HepG2 (cell line): ENCODE results near the gene INAFM1. TPM values are rescaled to one million over a fixed set of nuclear protein-coding genes. Genes with fewer than 3 reads are reported as not detected.

Source experiments
- BHLHE40 ChIP-seq: IDR thresholded peaks from 2 replicates; pipeline ENCODE4 v1.6.1; 2011; ENCODE audit warnings: low read length, improper control_type of control experiment
- EP300 ChIP-seq, 3 experiments: sonication (generic) in 1 of 3; formaldehyde crosslinking in 1 of 3; IDR thresholded peaks; 2 replicates each; pipeline versions ENCODE4 v1.5.1 to v1.6.1; 2011 to 2020; ENCODE audit warnings: low read depth in 2 of 3, low read length in 2 of 3, borderline replicate concordance in 1 of 3, improper control_type of control experiment in 1 of 3, mild to moderate bottlenecking in 1 of 3, missing genetic modification reagents in 1 of 3, moderate library complexity in 1 of 3
- GTF3A ChIP-seq: sonication (generic); formaldehyde crosslinking; conservative IDR thresholded peaks from 2 replicates; pipeline ENCODE4 v1.4.0; 2020; ENCODE audit warnings: mild to moderate bottlenecking, missing genetic modification reagents
- HNF4A ChIP-seq: sonication (generic); formaldehyde crosslinking; IDR thresholded peaks from 2 replicates; pipeline ENCODE4 v1.4.0; 2020; ENCODE audit warnings: missing genetic modification reagents
- HNRNPH1 ChIP-seq: fragments of 200-400 bp; formaldehyde crosslinking; optimal IDR thresholded peaks from 2 replicates; pipeline ENCODE3; 2017; ENCODE audit warnings: mild to moderate bottlenecking, low read depth, low read length
- KLF9 ChIP-seq: IDR thresholded peaks from 2 replicates; pipeline ENCODE4 v1.6.1; 2016; ENCODE audit warnings: low read depth
- SNRNP70 ChIP-seq: fragments of 200-400 bp; formaldehyde crosslinking; IDR thresholded peaks from 2 replicates; pipeline ENCODE4 v1.6.1; 2017; ENCODE audit warnings: mild to moderate bottlenecking, low read depth, low read length, moderate library complexity
- THYN1 ChIP-seq: sonication (generic); formaldehyde crosslinking; IDR thresholded peaks from 2 replicates; pipeline ENCODE4 v1.8.1; 2023; ENCODE audit warnings: low read depth, mild to moderate bottlenecking, moderate library complexity, missing genetic modification reagents, borderline replicate concordance
- ZNF431 ChIP-seq: sonication (generic); formaldehyde crosslinking; IDR thresholded peaks from 2 replicates; pipeline ENCODE4 v1.9.0; 2022; ENCODE audit warnings: missing genetic modification reagents, low read depth, mild to moderate bottlenecking, borderline replicate concordance
- ZNF510 ChIP-seq: sonication (generic); formaldehyde crosslinking; IDR thresholded peaks from 2 replicates; pipeline ENCODE4 v1.4.0; 2020; ENCODE audit warnings: low read depth, mild to moderate bottlenecking, missing genetic modification reagents
- ZNF788 ChIP-seq: sonication (generic); formaldehyde crosslinking; IDR thresholded peaks from 2 replicates; pipeline ENCODE4 v1.5.0; 2020; ENCODE audit warnings: mild to moderate bottlenecking, missing genetic modification reagents, borderline replicate concordance
- ZNF792 ChIP-seq: IDR thresholded peaks from 2 replicates; pipeline ENCODE4 v1.6.1; 2016
- polyA plus RNA-seq, 8 experiments: library from polyadenylated mRNA; depleted of rRNA in 3 of 8; stranded (reverse) in 7 of 8; unstranded in 1 of 8; fragments of >200 nt; fragmentation: Illumina TruSeq in 4 of 8; extraction: Trizol in 4 of 8; gene quantifications; 2 replicates each; pipeline versions ENCODE4 v1.2.1 to v1.2.3, GENCODE V29; 2011 to 2016; ENCODE audit warnings: low read depth in 4 of 8, missing spikeins in 1 of 8, mixed read lengths in 1 of 8; ENCODE audit not compliant: insufficient read depth in 1 of 8
- total RNA-seq, 5 experiments: library from RNA; depleted of rRNA; stranded (reverse); fragments of >200 nt; fragmentation: Illumina TruSeq; extraction: Trizol; gene quantifications; 2 replicates each; pipeline ENCODE4 v1.2.3, GENCODE V29; 2016; ENCODE audit warnings: low read depth in 1 of 5
- TF ChIP-seq, protein P1 (sequence below): sonication (generic); formaldehyde crosslinking; IDR thresholded peaks from 2 replicates; pipeline ENCODE4 v1.4.0; 2020; ENCODE audit warnings: missing genetic modification reagents
- TF ChIP-seq, protein P2 (sequence below): sonication (generic); formaldehyde crosslinking; IDR thresholded peaks from 2 replicates; pipeline ENCODE4 v1.4.0; 2020; ENCODE audit warnings: missing genetic modification reagents
- TF ChIP-seq, protein P3 (sequence below): sonication (generic); formaldehyde crosslinking; IDR thresholded peaks from 2 replicates; pipeline ENCODE4 v1.9.0; 2021; ENCODE audit warnings: missing genetic modification reagents, borderline replicate concordance
- TF ChIP-seq, protein P4 (sequence below): sonication (generic); formaldehyde crosslinking; IDR thresholded peaks from 2 replicates; pipeline ENCODE4 v1.5.0; 2020; ENCODE audit warnings: mild to moderate bottlenecking, missing genetic modification reagents

The INAFM1 gene
- total and polyA plus RNA-seq, 2 of the 13 experiments (the other 11 are each of a cell fraction or from before 2014, with no cell fraction given): 0.88 to 1.9 TPM

DNA sequence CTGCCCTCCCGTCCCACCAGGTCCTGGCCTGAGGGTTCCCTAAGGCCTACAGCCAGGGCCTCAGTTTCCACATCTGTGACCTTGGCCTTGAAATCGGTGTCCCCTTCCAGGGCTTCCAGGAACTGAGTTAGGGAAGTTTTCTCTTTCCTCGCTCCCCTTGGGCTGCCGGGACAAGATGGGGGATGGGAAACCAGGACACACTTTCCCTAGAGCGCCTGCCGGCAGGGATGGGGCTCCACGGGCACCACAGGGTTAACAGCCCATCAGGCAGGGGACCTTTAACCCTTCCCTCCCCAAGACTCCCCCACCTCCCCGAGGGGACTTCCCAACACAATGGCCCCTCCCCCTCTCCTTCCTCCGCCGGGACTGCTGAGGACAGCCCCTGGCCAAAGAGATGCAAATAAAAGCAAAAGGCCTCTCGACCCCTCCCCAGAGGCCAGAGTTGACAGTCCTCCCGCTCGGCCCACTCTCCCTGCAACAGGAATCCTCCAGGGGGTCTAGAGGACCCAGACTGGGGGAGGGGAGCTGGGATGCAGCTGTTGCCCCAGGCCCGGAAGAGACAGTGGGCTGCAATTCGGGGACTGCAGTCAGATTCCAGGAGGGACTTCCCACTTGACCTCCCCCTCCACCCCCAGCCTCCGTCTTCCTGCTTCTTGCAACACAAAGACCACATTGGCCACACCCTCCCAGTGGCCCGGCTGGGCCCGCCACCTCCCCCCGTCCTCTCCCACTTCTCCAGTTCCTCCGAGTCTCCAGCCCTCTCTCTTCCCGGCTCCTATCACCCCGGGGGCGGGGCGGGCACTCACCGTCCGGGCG is 47.1 kb upstream of the INAFM1 start (continued):
- TF ChIP-seq ZNF788 (CRISPR knock-in tag): peak; percentile 79; the same call in 1 of the 2 replicates
- TF ChIP-seq BHLHE40: no peak
- TF ChIP-seq, protein P1, sequence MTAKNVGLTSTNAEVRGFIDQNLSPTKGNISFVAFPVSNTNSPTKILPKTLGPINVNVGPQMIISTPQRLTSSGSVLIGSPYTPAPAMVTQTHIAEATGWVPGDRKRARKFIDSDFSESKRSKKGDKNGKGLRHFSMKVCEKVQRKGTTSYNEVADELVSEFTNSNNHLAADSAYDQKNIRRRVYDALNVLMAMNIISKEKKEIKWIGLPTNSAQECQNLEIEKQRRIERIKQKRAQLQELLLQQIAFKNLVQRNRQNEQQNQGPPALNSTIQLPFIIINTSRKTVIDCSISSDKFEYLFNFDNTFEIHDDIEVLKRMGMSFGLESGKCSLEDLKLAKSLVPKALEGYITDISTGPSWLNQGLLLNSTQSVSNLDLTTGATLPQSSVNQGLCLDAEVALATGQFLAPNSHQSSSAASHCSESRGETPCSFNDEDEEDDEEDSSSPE (CRISPR knock-in tag): peak; percentile 35
- TF ChIP-seq, protein P2, sequence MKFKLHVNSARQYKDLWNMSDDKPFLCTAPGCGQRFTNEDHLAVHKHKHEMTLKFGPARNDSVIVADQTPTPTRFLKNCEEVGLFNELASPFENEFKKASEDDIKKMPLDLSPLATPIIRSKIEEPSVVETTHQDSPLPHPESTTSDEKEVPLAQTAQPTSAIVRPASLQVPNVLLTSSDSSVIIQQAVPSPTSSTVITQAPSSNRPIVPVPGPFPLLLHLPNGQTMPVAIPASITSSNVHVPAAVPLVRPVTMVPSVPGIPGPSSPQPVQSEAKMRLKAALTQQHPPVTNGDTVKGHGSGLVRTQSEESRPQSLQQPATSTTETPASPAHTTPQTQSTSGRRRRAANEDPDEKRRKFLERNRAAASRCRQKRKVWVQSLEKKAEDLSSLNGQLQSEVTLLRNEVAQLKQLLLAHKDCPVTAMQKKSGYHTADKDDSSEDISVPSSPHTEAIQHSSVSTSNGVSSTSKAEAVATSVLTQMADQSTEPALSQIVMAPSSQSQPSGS: no peak; the same call in 1 of the 2 replicates
- peak; percentile 63 for TF ChIP-seq HNRNPH1
- no peak for TF ChIP-seq GTF3A (CRISPR knock-in tag)
- TF ChIP-seq HNF4A (CRISPR knock-in tag): no peak; the same call in 1 of the 2 replicates
- no peak for TF ChIP-seq SNRNP70
- TF ChIP-seq THYN1: no peak
- TF ChIP-seq EP300 (IDR thresholded peaks at IDR 0.05; ENCODE audit: low read depth in 2 of 2, low read length in 2 of 2): peak; percentile 7 to 13; a peak in 1 of 4 replicates
- peak; percentile 12; the same call in 1 of the 2 replicates for TF ChIP-seq EP300 (CRISPR knock-in tag; IDR thresholded peaks at IDR 0.05; ENCODE audit: borderline replicate concordance)
- TF ChIP-seq ZNF510 (CRISPR knock-in tag): no peak
- TF ChIP-seq, protein P3, sequence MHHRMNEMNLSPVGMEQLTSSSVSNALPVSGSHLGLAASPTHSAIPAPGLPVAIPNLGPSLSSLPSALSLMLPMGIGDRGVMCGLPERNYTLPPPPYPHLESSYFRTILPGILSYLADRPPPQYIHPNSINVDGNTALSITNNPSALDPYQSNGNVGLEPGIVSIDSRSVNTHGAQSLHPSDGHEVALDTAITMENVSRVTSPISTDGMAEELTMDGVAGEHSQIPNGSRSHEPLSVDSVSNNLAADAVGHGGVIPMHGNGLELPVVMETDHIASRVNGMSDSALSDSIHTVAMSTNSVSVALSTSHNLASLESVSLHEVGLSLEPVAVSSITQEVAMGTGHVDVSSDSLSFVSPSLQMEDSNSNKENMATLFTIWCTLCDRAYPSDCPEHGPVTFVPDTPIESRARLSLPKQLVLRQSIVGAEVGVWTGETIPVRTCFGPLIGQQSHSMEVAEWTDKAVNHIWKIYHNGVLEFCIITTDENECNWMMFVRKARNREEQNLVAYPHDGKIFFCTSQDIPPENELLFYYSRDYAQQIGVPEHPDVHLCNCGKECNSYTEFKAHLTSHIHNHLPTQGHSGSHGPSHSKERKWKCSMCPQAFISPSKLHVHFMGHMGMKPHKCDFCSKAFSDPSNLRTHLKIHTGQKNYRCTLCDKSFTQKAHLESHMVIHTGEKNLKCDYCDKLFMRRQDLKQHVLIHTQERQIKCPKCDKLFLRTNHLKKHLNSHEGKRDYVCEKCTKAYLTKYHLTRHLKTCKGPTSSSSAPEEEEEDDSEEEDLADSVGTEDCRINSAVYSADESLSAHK (CRISPR knock-in tag): no peak
- TF ChIP-seq ZNF792 (CRISPR knock-in tag): no peak
- TF ChIP-seq, protein P4, sequence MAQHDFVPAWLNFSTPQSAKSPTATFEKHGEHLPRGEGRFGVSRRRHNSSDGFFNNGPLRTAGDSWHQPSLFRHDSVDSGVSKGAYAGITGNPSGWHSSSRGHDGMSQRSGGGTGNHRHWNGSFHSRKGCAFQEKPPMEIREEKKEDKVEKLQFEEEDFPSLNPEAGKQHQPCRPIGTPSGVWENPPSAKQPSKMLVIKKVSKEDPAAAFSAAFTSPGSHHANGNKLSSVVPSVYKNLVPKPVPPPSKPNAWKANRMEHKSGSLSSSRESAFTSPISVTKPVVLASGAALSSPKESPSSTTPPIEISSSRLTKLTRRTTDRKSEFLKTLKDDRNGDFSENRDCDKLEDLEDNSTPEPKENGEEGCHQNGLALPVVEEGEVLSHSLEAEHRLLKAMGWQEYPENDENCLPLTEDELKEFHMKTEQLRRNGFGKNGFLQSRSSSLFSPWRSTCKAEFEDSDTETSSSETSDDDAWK (CRISPR knock-in tag): no peak
- TF ChIP-seq ZNF431 (CRISPR knock-in tag): no peak
- no peak for TF ChIP-seq KLF9 (CRISPR knock-in tag)
